PC-3 (cell line): ENCODE results near the gene ATG16L1.

ENCODE experiments used
- CTCF ChIP-seq: fragments of 300-600 bp; sonication (generic); conservative IDR thresholded peaks from 2 replicates; pipeline ENCODE4 v1.5.1; 2017; ENCODE audit warnings: antibody characterized with exemption, low read depth, mild to moderate bottlenecking, low read length
- EZH2 ChIP-seq: fragments of 300-600 bp; sonication (generic); IDR thresholded peaks from one replicate; pipeline ENCODE4 v1.6.1; 2017; ENCODE audit warnings: antibody characterized with exemption, mild to moderate bottlenecking, low read length; ENCODE audit not compliant: unreplicated experiment

DNA sequence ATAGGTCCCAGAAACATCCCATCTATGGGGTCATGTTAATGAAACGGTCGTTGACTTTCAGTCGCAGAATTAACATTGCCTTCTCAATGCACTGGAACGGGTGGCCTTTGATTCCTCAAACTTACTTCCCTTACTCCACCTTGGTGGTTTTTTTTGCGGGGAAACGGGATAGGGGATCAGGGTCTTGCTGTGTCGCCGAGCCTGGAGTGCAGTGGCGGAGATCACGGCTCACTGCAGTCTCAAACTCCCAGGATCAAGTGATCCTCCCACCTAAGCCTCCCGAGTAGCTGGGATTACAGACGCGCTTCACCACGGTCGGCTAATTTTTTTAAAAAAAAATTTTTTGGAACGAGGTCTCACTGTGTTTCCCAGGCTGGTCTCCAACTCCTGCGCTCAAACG is 754 bp downstream of the ATG16L1 start:
- TF ChIP-seq CTCF = no peak
- no peak for TF ChIP-seq EZH2
